GM20000 (cell line): Measurements from ENCODE around the gene SVBP.
A peak's percentile ranks its signal among the peaks of the same experiment; 100 is the strongest.

Experiments
- DNase-seq: peaks from one replicate; pipeline ENCODE4 v3.0.0; 2012; ENCODE audit warnings: low spot score
- TF ChIP-seq, protein P1 (sequence below): IDR thresholded peaks from 2 replicates; pipeline ENCODE4 v1.5.1; 2012; ENCODE audit warnings: mild to moderate bottlenecking, control low read depth; ENCODE audit errors: extremely low read depth, missing control alignments

The SVBP gene

DNA sequence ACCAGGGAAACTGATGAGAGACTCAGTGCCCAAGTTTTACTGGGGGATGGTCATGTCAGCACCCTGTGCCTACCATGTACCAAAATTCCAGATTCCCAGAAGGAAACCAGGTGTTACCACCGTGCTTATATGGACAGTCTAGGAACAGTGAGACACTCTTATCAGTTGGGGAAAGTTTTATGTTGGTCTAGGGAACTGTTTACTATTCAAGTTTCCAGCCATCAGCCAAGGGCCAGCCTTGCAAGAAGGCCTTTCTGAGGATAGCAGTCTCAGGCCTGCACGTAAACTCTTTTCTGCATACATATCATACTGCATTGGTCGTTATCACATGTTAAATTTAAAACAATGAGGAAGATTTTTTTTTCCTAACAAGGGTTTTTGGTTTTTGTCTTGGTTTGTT, 19.8 kb downstream of the SVBP start:
- TF ChIP-seq, protein P1, sequence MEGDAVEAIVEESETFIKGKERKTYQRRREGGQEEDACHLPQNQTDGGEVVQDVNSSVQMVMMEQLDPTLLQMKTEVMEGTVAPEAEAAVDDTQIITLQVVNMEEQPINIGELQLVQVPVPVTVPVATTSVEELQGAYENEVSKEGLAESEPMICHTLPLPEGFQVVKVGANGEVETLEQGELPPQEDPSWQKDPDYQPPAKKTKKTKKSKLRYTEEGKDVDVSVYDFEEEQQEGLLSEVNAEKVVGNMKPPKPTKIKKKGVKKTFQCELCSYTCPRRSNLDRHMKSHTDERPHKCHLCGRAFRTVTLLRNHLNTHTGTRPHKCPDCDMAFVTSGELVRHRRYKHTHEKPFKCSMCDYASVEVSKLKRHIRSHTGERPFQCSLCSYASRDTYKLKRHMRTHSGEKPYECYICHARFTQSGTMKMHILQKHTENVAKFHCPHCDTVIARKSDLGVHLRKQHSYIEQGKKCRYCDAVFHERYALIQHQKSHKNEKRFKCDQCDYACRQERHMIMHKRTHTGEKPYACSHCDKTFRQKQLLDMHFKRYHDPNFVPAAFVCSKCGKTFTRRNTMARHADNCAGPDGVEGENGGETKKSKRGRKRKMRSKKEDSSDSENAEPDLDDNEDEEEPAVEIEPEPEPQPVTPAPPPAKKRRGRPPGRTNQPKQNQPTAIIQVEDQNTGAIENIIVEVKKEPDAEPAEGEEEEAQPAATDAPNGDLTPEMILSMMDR: no peak

DNA sequence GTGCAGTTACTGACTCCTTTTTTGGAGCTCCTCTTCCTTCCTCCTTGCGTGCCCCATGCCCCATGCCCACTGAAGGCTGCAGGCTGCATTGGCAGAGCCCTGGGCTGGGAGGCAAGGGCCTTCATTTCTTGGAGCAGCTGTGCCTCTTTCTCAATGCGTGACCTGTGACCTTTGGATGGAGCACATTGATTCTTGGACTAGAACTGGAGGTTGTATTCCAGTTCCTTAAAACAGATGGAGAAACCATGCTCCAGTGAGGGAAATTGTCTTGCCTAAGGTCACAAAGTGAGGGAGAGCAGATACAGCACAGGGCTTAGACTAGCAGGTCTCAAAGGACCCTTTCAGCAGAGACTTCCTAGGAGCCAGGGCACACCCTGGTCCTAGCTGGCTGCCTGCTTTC, 23.4 kb downstream of the SVBP start:
- DNase-seq: no peak
- TF ChIP-seq, protein P1: no peak

More for the DNA sequence above, 19.8 kb downstream of the SVBP start:
- DNase-seq: no peak

DNA sequence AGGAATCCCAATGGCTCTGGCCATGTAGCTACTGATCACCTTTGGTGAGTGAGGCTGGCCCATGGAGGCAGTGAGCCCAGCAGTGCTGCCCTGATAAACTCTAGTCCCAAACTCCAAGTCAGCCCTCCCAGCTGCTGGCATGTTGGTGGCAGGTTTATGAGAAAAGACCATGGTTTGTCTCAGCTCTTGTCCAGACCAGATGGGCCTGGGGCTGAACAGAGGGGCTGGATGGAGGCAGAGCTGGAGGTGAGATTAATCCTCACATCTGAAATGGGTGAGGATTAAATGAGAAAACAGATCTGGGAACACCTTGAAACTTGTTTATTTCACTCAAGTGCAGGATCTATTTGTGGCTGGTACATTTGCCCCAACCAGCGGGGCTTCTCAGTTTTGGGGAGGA, 29.2 kb downstream of the SVBP start:
- no peak for DNase-seq
- TF ChIP-seq, protein P1: no peak

DNA sequence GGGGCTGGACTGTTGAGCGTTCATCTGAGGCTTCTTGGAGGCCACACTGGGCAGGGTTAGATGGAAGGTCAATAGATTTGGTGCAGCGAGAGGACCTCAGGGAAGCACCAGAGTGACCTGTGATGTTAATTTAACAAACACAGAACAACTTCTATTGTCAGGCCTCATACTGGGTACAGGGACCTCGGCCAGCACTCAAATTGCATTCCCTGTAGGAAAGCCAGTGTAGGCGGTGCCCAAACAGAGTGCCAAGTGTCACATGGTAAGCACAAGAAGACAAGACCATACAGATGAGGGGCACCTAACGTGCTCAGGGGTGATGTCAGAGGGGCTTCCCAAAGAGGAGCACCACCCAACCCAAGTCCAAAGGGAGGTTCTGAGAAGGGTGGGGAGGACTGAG, 31.1 kb downstream of the SVBP start:
- TF ChIP-seq, protein P1: no peak

DNA sequence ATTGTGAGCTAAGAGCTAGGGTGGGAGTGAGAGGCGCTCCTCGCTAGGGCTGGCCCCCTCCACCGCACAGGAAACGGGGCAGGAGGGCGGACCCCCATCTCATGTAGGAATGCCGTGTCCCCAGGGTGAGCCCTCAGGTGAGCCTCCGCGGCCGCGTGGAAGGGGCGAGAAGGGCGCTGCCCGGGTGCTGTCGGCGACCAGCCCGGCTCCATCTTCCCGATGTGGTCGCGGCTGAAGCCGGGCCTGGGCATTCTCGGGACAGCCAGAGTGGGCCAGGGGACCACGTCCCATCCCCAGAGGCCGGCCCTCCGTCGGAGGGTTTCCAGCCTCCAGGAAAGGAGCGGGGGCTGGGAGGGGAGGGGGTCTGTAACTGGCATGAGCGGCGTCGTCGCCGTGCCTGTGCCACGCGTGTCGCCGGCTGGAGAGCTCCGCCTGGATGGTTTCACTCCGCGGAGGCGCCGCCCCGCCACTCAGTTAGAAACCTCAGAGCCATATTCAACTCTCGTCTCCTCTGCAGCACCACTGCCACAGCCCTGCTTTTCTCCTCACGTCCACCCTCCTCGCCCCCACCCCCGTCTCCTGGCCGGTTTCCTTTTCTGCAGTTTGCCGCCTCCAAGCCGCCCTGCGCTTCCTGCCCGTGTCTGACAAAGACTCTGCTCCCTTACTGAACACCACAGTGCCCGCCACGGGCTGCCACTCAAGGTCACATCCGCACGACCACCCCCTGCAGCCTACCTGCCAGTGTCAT, 32.1 kb downstream of the SVBP start, which contains the start of gene TMEM269:
Gene TMEM269 (plus strand): TSS at position 46 of the 748 bp plus-strand sequence. CDS start 4,903 bp downstream, outside the sequence.
- DNase-seq: peak; percentile 65
- TF ChIP-seq, protein P1: no peak

More for the DNA sequence above, 31.1 kb downstream of the SVBP start:
- no peak for DNase-seq

DNA sequence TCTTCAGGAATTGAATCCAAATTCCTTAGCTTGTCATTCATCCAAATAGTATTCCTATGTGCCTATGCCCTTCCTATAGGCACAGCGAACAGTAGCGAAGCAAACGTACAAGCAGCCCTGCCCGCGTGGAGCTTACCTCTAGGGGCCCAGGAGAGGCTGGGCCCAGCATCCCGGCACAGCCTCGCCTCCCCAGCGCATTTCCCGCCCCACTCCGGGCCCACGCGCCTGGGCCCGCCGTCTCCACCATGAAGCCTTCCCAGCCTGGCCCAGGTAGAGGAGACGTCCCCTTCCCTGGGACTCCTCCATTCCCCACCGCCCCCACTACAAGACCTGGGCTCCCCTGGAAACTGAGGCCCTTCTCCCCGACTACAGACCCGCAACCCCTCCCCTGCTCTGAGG, 32.7 kb downstream of the SVBP start:
- TF ChIP-seq, protein P1: no peak
- no peak for DNase-seq

DNA sequence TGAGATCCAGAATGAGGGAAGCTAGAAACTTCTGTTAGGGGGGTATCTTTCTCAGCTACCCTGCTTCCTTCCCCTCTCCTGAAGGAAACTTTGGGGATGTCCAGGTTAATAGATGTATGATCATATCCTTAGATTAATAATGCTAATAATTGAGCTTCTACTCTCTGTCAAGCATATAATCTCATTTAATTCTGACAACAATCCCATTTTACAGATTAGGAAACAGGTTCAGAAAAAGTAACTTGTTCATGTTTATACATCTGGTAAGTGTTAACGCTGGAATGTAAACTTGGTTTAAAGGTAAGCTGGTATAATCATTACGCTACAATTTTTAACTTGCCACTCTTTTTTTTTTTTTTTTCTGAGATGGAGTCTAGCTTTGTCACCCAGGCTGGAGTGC, 34.1 kb downstream of the SVBP start:
- TF ChIP-seq, protein P1: no peak
- no peak for DNase-seq
